Measurements from ENCODE around the gene OR1L6. TPM values are rescaled to one million over a fixed set of nuclear protein-coding genes. Genes with fewer than 3 reads are reported as not detected.

Gene OR1L6
- total RNA-seq, 4 donors from 2014 or later: not detected

DNA sequence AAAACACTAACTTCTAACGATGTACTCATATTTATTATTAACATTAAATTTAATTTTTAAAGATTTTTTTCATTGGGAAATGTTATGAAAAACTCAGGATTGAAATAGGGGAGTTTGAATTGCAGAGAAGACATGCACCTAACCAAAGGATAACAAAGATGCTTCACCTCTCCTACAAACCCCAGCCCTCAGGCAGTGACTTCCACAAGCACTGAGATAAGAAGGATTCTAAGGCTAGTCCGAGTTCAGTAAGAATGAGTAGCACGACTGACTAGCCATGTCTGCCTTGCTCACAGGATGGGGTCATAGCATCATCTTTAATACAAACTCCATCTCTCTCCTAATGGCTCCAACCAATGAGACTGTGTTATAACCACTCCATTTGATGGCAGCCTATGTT, 39.6 kb downstream of the OR1L6 start:
- no peak overlapping the region for H3K27ac ChIP-seq
- TF ChIP-seq, protein P1, sequence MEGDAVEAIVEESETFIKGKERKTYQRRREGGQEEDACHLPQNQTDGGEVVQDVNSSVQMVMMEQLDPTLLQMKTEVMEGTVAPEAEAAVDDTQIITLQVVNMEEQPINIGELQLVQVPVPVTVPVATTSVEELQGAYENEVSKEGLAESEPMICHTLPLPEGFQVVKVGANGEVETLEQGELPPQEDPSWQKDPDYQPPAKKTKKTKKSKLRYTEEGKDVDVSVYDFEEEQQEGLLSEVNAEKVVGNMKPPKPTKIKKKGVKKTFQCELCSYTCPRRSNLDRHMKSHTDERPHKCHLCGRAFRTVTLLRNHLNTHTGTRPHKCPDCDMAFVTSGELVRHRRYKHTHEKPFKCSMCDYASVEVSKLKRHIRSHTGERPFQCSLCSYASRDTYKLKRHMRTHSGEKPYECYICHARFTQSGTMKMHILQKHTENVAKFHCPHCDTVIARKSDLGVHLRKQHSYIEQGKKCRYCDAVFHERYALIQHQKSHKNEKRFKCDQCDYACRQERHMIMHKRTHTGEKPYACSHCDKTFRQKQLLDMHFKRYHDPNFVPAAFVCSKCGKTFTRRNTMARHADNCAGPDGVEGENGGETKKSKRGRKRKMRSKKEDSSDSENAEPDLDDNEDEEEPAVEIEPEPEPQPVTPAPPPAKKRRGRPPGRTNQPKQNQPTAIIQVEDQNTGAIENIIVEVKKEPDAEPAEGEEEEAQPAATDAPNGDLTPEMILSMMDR (IDR thresholded peaks at IDR 0.05): no peak
- TF ChIP-seq POLR2A (IDR thresholded peaks at IDR 0.05): no peak
- no peaks in the 10 kb centered on the region for H3K4me1 ChIP-seq
- no peak for DNase-seq
- no peaks in the 10 kb centered on the region for H3K9me3 ChIP-seq
- H3K27me3 ChIP-seq: no peaks in the 10 kb centered on the region
- H3K36me3 ChIP-seq: no peaks in the 10 kb centered on the region
- H3K4me3 ChIP-seq: no peak overlapping the region

DNA sequence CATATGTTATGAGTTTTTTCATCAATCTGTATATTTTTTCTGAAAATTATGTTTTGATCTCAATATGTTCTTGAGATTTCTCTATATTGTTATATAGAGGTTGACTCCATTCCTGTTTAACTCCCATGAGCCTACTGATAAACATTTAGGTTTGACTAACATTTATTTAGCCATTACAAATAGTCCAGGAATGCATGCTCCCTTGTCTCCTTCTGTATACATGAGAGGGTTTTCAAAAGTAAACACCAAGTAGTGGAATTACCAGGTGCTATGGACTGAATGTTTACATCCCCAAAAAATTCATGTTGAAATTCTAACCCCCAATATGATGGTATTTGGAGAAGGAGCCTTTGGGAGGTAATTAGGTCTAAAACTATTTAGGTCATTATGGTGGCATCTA, 43.2 kb downstream of the OR1L6 start:
- H3K4me3 ChIP-seq: no peak overlapping the region
- TF ChIP-seq, protein P1 (IDR thresholded peaks at IDR 0.05): no peak
- TF ChIP-seq POLR2A (IDR thresholded peaks at IDR 0.05): no peak
- no peak for DNase-seq
- no peaks in the 10 kb centered on the region for H3K9me3 ChIP-seq
- no peaks in the 10 kb centered on the region for H3K36me3 ChIP-seq
- no peak overlapping the region for H3K27ac ChIP-seq
- no peaks in the 10 kb centered on the region for H3K27me3 ChIP-seq
- H3K4me1 ChIP-seq: no peaks in the 10 kb centered on the region

DNA sequence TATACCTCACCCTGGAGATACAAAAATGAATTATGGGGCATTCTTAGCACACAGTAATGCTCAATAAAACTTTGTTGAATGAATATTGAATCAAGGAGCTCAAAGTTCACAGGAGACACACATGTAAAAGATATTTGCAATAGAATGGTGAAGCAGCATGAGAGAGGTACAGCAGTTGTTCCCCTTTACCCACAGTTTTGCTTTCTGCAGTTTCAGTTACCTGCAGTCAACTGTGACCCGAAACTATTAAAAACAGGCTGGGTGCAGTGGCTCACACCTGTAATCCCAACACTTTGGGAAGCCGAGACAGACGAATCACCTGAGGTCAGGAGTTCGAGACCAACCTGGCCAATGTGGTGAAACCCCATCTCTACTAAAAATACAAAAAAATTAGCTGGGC, 44.2 kb downstream of the OR1L6 start:
- H3K4me3 ChIP-seq: no peak overlapping the region
- H3K27ac ChIP-seq: no peak overlapping the region
- H3K27me3 ChIP-seq: no peaks in the 10 kb centered on the region
- DNase-seq: no peak
- no peaks in the 10 kb centered on the region for H3K9me3 ChIP-seq
- no peaks in the 10 kb centered on the region for H3K36me3 ChIP-seq
- no peak for TF ChIP-seq POLR2A (IDR thresholded peaks at IDR 0.05)
- TF ChIP-seq, protein P1 (IDR thresholded peaks at IDR 0.05): no peak
- no peaks in the 10 kb centered on the region for H3K4me1 ChIP-seq

DNA sequence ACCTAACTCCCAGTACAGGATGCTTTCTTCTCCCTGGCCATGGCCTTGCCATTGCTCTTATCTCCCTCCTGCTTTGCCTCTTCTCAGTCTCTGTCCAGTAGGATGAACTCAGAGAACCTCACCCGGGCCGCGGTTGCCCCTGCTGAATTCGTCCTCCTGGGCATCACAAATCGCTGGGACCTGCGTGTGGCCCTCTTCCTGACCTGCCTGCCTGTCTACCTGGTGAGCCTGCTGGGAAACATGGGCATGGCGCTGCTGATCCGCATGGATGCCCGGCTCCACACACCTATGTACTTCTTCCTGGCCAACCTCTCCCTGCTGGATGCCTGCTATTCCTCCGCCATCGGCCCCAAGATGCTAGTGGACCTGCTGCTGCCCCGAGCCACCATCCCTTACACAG, 46.7 kb downstream of the OR1L6 start, which contains the start of gene OR5C1:
Gene OR5C1 (plus strand): TSS at position 103 of the 400 bp plus-strand sequence. CDS start 0 bp downstream, at position 103.
- DNase-seq: no peak
- no peak within 1 kb of the TSS for H3K27ac ChIP-seq
- no peaks in the 10 kb centered on the region for H3K27me3 ChIP-seq
- H3K4me1 ChIP-seq: no peaks in the 10 kb centered on the region
- no peak within 1 kb of the TSS for H3K4me3 ChIP-seq
- no peaks in the 10 kb centered on the region for H3K36me3 ChIP-seq
- TF ChIP-seq, protein P1 (IDR thresholded peaks at IDR 0.05): no peak
- no peak for TF ChIP-seq POLR2A (IDR thresholded peaks at IDR 0.05)
- H3K9me3 ChIP-seq: no peaks in the 10 kb centered on the region

DNA sequence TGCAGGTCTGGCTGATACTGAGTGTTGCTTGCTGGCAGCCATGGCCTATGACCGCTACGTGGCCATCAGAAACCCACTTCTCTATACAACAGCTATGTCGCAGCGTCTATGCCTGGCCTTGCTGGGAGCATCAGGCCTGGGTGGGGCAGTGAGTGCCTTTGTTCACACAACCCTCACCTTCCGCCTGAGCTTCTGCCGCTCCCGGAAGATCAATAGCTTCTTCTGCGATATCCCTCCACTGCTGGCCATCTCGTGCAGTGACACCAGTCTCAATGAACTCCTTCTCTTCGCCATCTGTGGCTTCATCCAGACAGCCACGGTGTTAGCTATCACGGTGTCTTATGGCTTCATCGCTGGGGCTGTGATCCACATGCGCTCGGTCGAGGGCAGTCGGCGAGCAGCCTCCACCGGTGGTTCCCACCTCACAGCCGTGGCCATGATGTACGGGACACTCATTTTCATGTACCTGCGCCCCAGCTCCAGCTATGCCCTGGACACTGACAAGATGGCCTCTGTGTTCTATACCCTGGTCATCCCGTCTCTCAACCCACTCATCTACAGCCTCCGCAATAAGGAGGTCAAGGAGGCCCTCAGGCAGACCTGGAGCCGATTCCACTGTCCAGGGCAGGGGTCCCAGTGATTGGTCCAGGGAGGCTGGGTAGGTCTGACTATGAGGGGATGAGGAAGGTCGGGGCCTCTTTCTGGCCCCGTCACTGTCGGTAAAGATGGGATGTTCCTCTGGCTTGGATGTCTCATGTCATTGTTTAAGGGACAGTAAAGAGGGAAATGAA, 47.3 kb downstream of the OR1L6 start:
- TF ChIP-seq, protein P1 (IDR thresholded peaks at IDR 0.05): no peak
- TF ChIP-seq POLR2A (IDR thresholded peaks at IDR 0.05): no peak
- no peak overlapping the region for H3K4me3 ChIP-seq
- no peaks in the 10 kb centered on the region for H3K4me1 ChIP-seq
- H3K27ac ChIP-seq: no peak overlapping the region
- no peaks in the 10 kb centered on the region for H3K27me3 ChIP-seq
- no peak for DNase-seq
- H3K9me3 ChIP-seq: no peaks in the 10 kb centered on the region
- H3K36me3 ChIP-seq: no peaks in the 10 kb centered on the region

Data from Peyer's patch (tissue), 4 donors.